GM21737 (cell line): ENCODE measurements around the gene NAB2.

Source experiments
- ATAC-seq: cut with Tn5 transposase; IDR thresholded peaks from one replicate; pipeline ENCODE4 v1.9.1; 2021; ENCODE audit warnings: mild to moderate bottlenecking, moderate library complexity; ENCODE audit not compliant: unreplicated experiment

NAB2 gene

GRCh38 chr12:57093415-57094207 lies 4.7 kb downstream of the NAB2 start:
- ATAC-seq, result no peak

- ATAC-seq, result no peak
Observed at GRCh38 chr12:57094208-57095160, 5.6 kb downstream of the NAB2 start.

GRCh38 chr12:57095440-57095839 lies 6.5 kb downstream of the NAB2 start:
- ATAC-seq, result no peak

GRCh38 chr12:57096099-57096572 lies 7.2 kb downstream of the NAB2 start:
- ATAC-seq, result no peak

GRCh38 chr12:57096748-57097553 lies 8.0 kb downstream of the NAB2 start:
- ATAC-seq, result no peak

- no peak for ATAC-seq
Observed at GRCh38 chr12:57097554-57097835, 8.6 kb downstream of the NAB2 start.

GRCh38 chr12:57098546-57098945 lies 9.6 kb downstream of the NAB2 start:
- ATAC-seq, result no peak

GRCh38 chr12:57099047-57099714 lies 10.3 kb downstream of the NAB2 start:
- no peak for ATAC-seq

GRCh38 chr12:57099766-57100165 lies 10.9 kb downstream of the NAB2 start:
- no peak for ATAC-seq

- ATAC-seq, result no peak
Observed at GRCh38 chr12:57101892-57102695, 13.2 kb downstream of the NAB2 start.

GRCh38 chr12:57103856-57104255 lies 14.9 kb downstream of the NAB2 start:
- no peak for ATAC-seq

GRCh38 chr12:57104292-57104910 lies 15.5 kb downstream of the NAB2 start:
- ATAC-seq, result no peak

GRCh38 chr12:57105011-57105753 lies 16.3 kb downstream of the NAB2 start:
- ATAC-seq, result no peak

GRCh38 chr12:57106021-57106708 lies 17.3 kb downstream of the NAB2 start:
- ATAC-seq, result no peak

GRCh38 chr12:57107456-57108155 lies 18.7 kb downstream of the NAB2 start:
- no peak for ATAC-seq

- ATAC-seq, result no peak
Observed at GRCh38 chr12:57109207-57110103, 20.5 kb downstream of the NAB2 start.
